Adipocyte (in vitro differentiated cells): Measurements from ENCODE around the gene KLHDC1.
A peak's percentile ranks its signal among the peaks of the same experiment; 100 is the strongest.
"Not testable (repeated sequence)": the region's sequence is repeated elsewhere in the genome, so short reads cannot be mapped to it uniquely, and the experiment has no call there.

Experiments used
- DNase-seq: peaks from one replicate; pipeline ENCODE4 v3.0.0-alpha.2; 2015; ENCODE audit warnings: low read depth
- H3K27me3 ChIP-seq: replicated peaks from 2 replicates; pipeline ENCODE4 v1.7.0; 2013; ENCODE audit warnings: mild to moderate bottlenecking, low read length, moderate library complexity; ENCODE audit not compliant: control insufficient read depth, insufficient read depth
- H3K36me3 ChIP-seq: 2 replicates; pipeline ENCODE4 v1.7.0; 2013; ENCODE audit warnings: low read length, mild to moderate bottlenecking, moderate library complexity; ENCODE audit not compliant: control insufficient read depth, insufficient read depth, severe bottlenecking
- H3K4me1 ChIP-seq: 2 replicates; pipeline ENCODE4 v1.7.0; 2013; ENCODE audit warnings: mild to moderate bottlenecking, low read length, moderate library complexity; ENCODE audit not compliant: control insufficient read depth, insufficient read depth
- H3K4me3 ChIP-seq: 2 replicates; pipeline ENCODE4 v1.7.0; 2013; ENCODE audit warnings: mild to moderate bottlenecking, low read length, moderate library complexity
- H3K9ac ChIP-seq: 2 replicates; pipeline ENCODE4 v1.7.0; 2013; ENCODE audit warnings: mild to moderate bottlenecking, low read length, moderate library complexity
- H3K9me3 ChIP-seq: 2 replicates; pipeline ENCODE4 v1.7.0; 2013; ENCODE audit warnings: mild to moderate bottlenecking, low read length, moderate library complexity; ENCODE audit not compliant: control insufficient read depth

KLHDC1 gene

GRCh38 chr14:49687942-49688700, 4.8 kb upstream of the KLHDC1 start, which contains the start of gene POLE2:
TSS of gene POLE2 (minus strand) at chr14:49688214. CDS start at chr14:49688203, 11 bp downstream.
- Histone ChIP-seq H3K27me3 (no peaks in the 10 kb centered on the region), H3K4me3 (peak within 1 kb of the TSS; percentile 89), H3K9me3 (no peaks in the 10 kb centered on the region), H3K4me1 (peaks cover 12% of the 10 kb centered on the region), H3K9ac (peak within 1 kb of the TSS; percentile 89), H3K36me3 (no peaks in the 10 kb centered on the region)
- DNase-seq: peak; percentile 83

GRCh38 chr14:49688701-49689030, 4.3 kb upstream of the KLHDC1 start:
- Histone ChIP-seq H3K9me3 (no peaks in the 10 kb centered on the region), H3K27me3 (no peaks in the 10 kb centered on the region), H3K4me1 (peaks cover 12% of the 10 kb centered on the region), H3K9ac (peak overlapping the region; percentile 89), H3K36me3 (no peaks in the 10 kb centered on the region), H3K4me3 (peak overlapping the region; percentile 89)
- no peak for DNase-seq

GRCh38 chr14:49691031-49691430, 1.9 kb upstream of the KLHDC1 start:
- no peaks in the 10 kb centered on the region for H3K9me3 ChIP-seq
- no peaks in the 10 kb centered on the region for H3K27me3 ChIP-seq
- no peak overlapping the region for H3K9ac ChIP-seq
- peaks cover 12% of the 10 kb centered on the region for H3K4me1 ChIP-seq
- H3K4me3 ChIP-seq: no peak overlapping the region
- H3K36me3 ChIP-seq: no peaks in the 10 kb centered on the region
- DNase-seq: no peak

- no peaks in the 10 kb centered on the region for H3K27me3 ChIP-seq
- no peaks in the 10 kb centered on the region for H3K9me3 ChIP-seq
- peaks cover 12% of the 10 kb centered on the region for H3K4me1 ChIP-seq
- peak overlapping the region; percentile 96 for H3K9ac ChIP-seq
- peak overlapping the region; percentile 91 for H3K4me3 ChIP-seq
- peaks cover 2% of the 10 kb centered on the region for H3K36me3 ChIP-seq
- no peak for DNase-seq
These were observed 645 bp upstream of the KLHDC1 start for GRCh38 chr14:49692193-49692757.

GRCh38 chr14:49693735-49694124, 810 bp downstream of the KLHDC1 start:
- H3K4me3 ChIP-seq: peak overlapping the region; percentile 91
- H3K9me3 ChIP-seq, H3K27me3 ChIP-seq, H3K4me1 ChIP-seq, DNase-seq, H3K36me3 ChIP-seq: not testable (repeated sequence)
- H3K9ac ChIP-seq: peak overlapping the region; percentile 96

GRCh38 chr14:49702725-49703124, 9.8 kb downstream of the KLHDC1 start:
- Histone ChIP-seq H3K36me3 (peaks cover 6% of the 10 kb centered on the region), H3K9me3 (no peaks in the 10 kb centered on the region)

GRCh38 chr14:49703965-49704364, 11.0 kb downstream of the KLHDC1 start:
- Histone ChIP-seq H3K4me3 (no peak overlapping the region), H3K27me3 (no peaks in the 10 kb centered on the region), H3K9me3 (no peaks in the 10 kb centered on the region)

More at GRCh38 chr14:49702725-49703124, 9.8 kb downstream of the KLHDC1 start:
- Histone ChIP-seq H3K4me1 (no peaks in the 10 kb centered on the region), H3K4me3 (no peak overlapping the region), H3K9ac (no peak overlapping the region), H3K27me3 (no peaks in the 10 kb centered on the region)
- DNase-seq: no peak

GRCh38 chr14:49704471-49704870, 11.6 kb downstream of the KLHDC1 start:
- not testable (repeated sequence) for H3K36me3 ChIP-seq, H3K27me3 ChIP-seq, H3K9ac ChIP-seq, H3K9me3 ChIP-seq, H3K4me3 ChIP-seq, H3K4me1 ChIP-seq, DNase-seq

More at GRCh38 chr14:49703965-49704364, 11.0 kb downstream of the KLHDC1 start:
- no peak overlapping the region for H3K9ac ChIP-seq
- no peaks in the 10 kb centered on the region for H3K4me1 ChIP-seq
- no peak for DNase-seq
- H3K36me3 ChIP-seq: peaks cover 6% of the 10 kb centered on the region

GRCh38 chr14:49710993-49711392, 18.1 kb downstream of the KLHDC1 start:
- H3K4me3 ChIP-seq, DNase-seq, H3K27me3 ChIP-seq, H3K9ac ChIP-seq, H3K9me3 ChIP-seq, H3K4me1 ChIP-seq: not testable (repeated sequence)
- H3K36me3 ChIP-seq: peaks cover 11% of the 10 kb centered on the region

GRCh38 chr14:49720744-49721143, 27.8 kb downstream of the KLHDC1 start:
- Histone ChIP-seq H3K9me3 (no peaks in the 10 kb centered on the region), H3K9ac (no peak overlapping the region), H3K4me1 (no peaks in the 10 kb centered on the region), H3K36me3 (peaks cover 35% of the 10 kb centered on the region), H3K4me3 (no peak overlapping the region), H3K27me3 (no peaks in the 10 kb centered on the region)
- DNase-seq: no peak

GRCh38 chr14:49721733-49722435, 29.0 kb downstream of the KLHDC1 start:
- not testable (repeated sequence) for H3K9ac ChIP-seq, H3K27me3 ChIP-seq, H3K9me3 ChIP-seq, DNase-seq, H3K4me3 ChIP-seq, H3K4me1 ChIP-seq
- H3K36me3 ChIP-seq: peaks cover 43% of the 10 kb centered on the region
